RWPE2 (cell line): Measurements from ENCODE around the gene ENTPD7.
A peak's percentile ranks its signal among the peaks of the same experiment; 100 is the strongest.

Experiments
- ATAC-seq: fragments of 200-7000 bp; cut with Tn5 transposase; 3 replicates; pipeline ENCODE4 v1.9.1; 2021; ENCODE audit warnings: low read depth
- DNase-seq: peaks from one replicate; pipeline ENCODE4 v3.0.0-alpha.2; 2020; ENCODE audit warnings: low spot score
- H3K27ac ChIP-seq: fragments of 450-650 bp; 2 replicates; pipeline ENCODE4 v1.5.1; 2017; ENCODE audit warnings: mild to moderate bottlenecking; ENCODE audit not compliant: poor library complexity, severe bottlenecking
- H3K27me3 ChIP-seq: fragments of 250-450 bp; sonication (Bioruptor Pico); 2 replicates; pipeline ENCODE4 v1.5.1; 2021; ENCODE audit warnings: mild to moderate bottlenecking, moderate library complexity; ENCODE audit not compliant: insufficient read depth, poor library complexity, severe bottlenecking
- H3K36me3 ChIP-seq: fragments of 250-450 bp; sonication (Bioruptor Pico); 2 replicates; pipeline ENCODE4 v1.5.1; 2020; ENCODE audit warnings: low read depth, mild to moderate bottlenecking, moderate library complexity
- H3K4me1 ChIP-seq: fragments of 250-450 bp; sonication (Bioruptor Pico); 2 replicates; pipeline ENCODE4 v1.5.1; 2021; ENCODE audit warnings: mild to moderate bottlenecking, moderate library complexity; ENCODE audit not compliant: insufficient read depth, poor library complexity, severe bottlenecking
- H3K4me3 ChIP-seq: fragments of 250-450 bp; sonication (Bioruptor Pico); 2 replicates; pipeline ENCODE4 v1.5.1; 2021; ENCODE audit warnings: mild to moderate bottlenecking, moderate library complexity; ENCODE audit not compliant: severe bottlenecking
- H3K9me3 ChIP-seq: fragments of 250-450 bp; sonication (Bioruptor Pico); 2 replicates; pipeline ENCODE4 v1.5.1; 2021; ENCODE audit warnings: mild to moderate bottlenecking, moderate library complexity; ENCODE audit not compliant: severe bottlenecking
- CTCF ChIP-seq: fragments of 450-650 bp; IDR thresholded peaks from one replicate; pipeline ENCODE4 v1.5.1; 2017; ENCODE audit warnings: mild to moderate bottlenecking, moderate library complexity; ENCODE audit not compliant: poor library complexity, severe bottlenecking

ENTPD7 gene

GRCh38 chr10:99658622-99659030, 683 bp upstream of the ENTPD7 start:
- ATAC-seq (no peak; the same call in 2 of the 3 replicates), DNase-seq (peak; percentile 61)
- no peak for TF ChIP-seq CTCF
- H3K27ac ChIP-seq, result peak overlapping the region; percentile 94
- no peaks in the 10 kb centered on the region for H3K27me3 ChIP-seq
- H3K4me3 ChIP-seq, result peak overlapping the region; percentile 86
- peaks cover 74% of the 10 kb centered on the region for H3K4me1 ChIP-seq
- peaks cover 30% of the 10 kb centered on the region for H3K36me3 ChIP-seq
- no peaks in the 10 kb centered on the region for H3K9me3 ChIP-seq

GRCh38 chr10:99659868-99660366, 608 bp downstream of the ENTPD7 start:
- Histone ChIP-seq H3K4me3 (peak overlapping the region; percentile 86), H3K9me3 (no peaks in the 10 kb centered on the region), H3K27me3 (no peaks in the 10 kb centered on the region), H3K27ac (peak overlapping the region; percentile 94), H3K36me3 (peaks cover 42% of the 10 kb centered on the region), H3K4me1 (peaks cover 64% of the 10 kb centered on the region)
- no peak for TF ChIP-seq CTCF
- no peak for DNase-seq
- ATAC-seq, result no peak

GRCh38 chr10:99660662-99661376, 1.5 kb downstream of the ENTPD7 start:
- ATAC-seq (no peak), DNase-seq (no peak)
- Histone ChIP-seq H3K9me3 (no peaks in the 10 kb centered on the region), H3K4me3 (peak overlapping the region; percentile 86), H3K36me3 (peaks cover 51% of the 10 kb centered on the region), H3K27me3 (no peaks in the 10 kb centered on the region), H3K27ac (peak overlapping the region; percentile 94), H3K4me1 (peaks cover 55% of the 10 kb centered on the region)
- no peak for TF ChIP-seq CTCF

GRCh38 chr10:99661377-99661763, 2.1 kb downstream of the ENTPD7 start:
- TF ChIP-seq CTCF, result no peak
- Histone ChIP-seq H3K9me3 (no peaks in the 10 kb centered on the region), H3K4me3 (no peak overlapping the region), H3K27me3 (no peaks in the 10 kb centered on the region), H3K36me3 (peaks cover 53% of the 10 kb centered on the region), H3K4me1 (peaks cover 49% of the 10 kb centered on the region), H3K27ac (peak overlapping the region; percentile 94)
- ATAC-seq (peak; percentile 67), DNase-seq (peak; percentile 82)

GRCh38 chr10:99665304-99665703, 6.0 kb downstream of the ENTPD7 start:
- H3K36me3 ChIP-seq, result peaks cover 80% of the 10 kb centered on the region
- no peaks in the 10 kb centered on the region for H3K27me3 ChIP-seq
- no peak overlapping the region for H3K4me3 ChIP-seq
- DNase-seq, result no peak
- TF ChIP-seq CTCF, result no peak
- H3K27ac ChIP-seq, result no peak overlapping the region
- H3K9me3 ChIP-seq, result peaks cover 2% of the 10 kb centered on the region
- ATAC-seq, result no peak
- H3K4me1 ChIP-seq, result peaks cover 38% of the 10 kb centered on the region
